ENCODE measurements around the gene OTUD5. TPM values are rescaled to one million over a fixed set of nuclear protein-coding genes. Genes with fewer than 3 reads are reported as not detected.

The OTUD5 gene, protein sequence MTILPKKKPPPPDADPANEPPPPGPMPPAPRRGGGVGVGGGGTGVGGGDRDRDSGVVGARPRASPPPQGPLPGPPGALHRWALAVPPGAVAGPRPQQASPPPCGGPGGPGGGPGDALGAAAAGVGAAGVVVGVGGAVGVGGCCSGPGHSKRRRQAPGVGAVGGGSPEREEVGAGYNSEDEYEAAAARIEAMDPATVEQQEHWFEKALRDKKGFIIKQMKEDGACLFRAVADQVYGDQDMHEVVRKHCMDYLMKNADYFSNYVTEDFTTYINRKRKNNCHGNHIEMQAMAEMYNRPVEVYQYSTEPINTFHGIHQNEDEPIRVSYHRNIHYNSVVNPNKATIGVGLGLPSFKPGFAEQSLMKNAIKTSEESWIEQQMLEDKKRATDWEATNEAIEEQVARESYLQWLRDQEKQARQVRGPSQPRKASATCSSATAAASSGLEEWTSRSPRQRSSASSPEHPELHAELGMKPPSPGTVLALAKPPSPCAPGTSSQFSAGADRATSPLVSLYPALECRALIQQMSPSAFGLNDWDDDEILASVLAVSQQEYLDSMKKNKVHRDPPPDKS
- 10 to 100 TPM; 25.2 to 35.5 (median 26.7) TPM for polyA plus RNA-seq

GRCh38 chrX:48957477-48957826 is at the start of gene OTUD5:
Gene OTUD5 (minus strand): TSS chrX:48957607. CDS start chrX:48957570, 37 bp downstream.
- H3K27ac Mint-ChIP-seq, result peak within 1 kb of the TSS; percentile 99 to 100 (median 100)
- H3K4me3 Mint-ChIP-seq, result peak within 1 kb of the TSS; percentile 93 to 100 (median 99)
- peaks cover 45 to 48% of the 10 kb centered on the region in 2 donors for H3K4me1 Mint-ChIP-seq
- H3K9me3 Mint-ChIP-seq, result peaks cover 0 to 1% (median 0%) of the 10 kb centered on the region in 6 donors
- peaks cover 21 to 25% (median 23%) of the 10 kb centered on the region in 3 donors for H3K27me3 Mint-ChIP-seq (ENCODE audit: low read depth in 3 of 3)
- no peaks in the 10 kb centered on the region for H3K36me3 Mint-ChIP-seq
- DNase-seq, result peak in 1 of 3 donors; percentile 84

GRCh38 chrX:49003696-49004095 is 46.3 kb upstream of the OTUD5 start:
- Mint-ChIP-seq H3K4me3 (peak overlapping the region; percentile 60 to 79 (median 69)), H3K27ac (peak overlapping the region; percentile 39 to 88 (median 82)), H3K36me3 (no peaks in the 10 kb centered on the region), H3K9me3 (no peaks in the 10 kb centered on the region), H3K27me3 (ENCODE audit: low read depth in 3 of 3) (peaks cover 14 to 23% (median 15%) of the 10 kb centered on the region in 3 donors), H3K4me1 (peaks cover 15 to 20% of the 10 kb centered on the region in 2 donors)
- no peak for DNase-seq

DNA sequence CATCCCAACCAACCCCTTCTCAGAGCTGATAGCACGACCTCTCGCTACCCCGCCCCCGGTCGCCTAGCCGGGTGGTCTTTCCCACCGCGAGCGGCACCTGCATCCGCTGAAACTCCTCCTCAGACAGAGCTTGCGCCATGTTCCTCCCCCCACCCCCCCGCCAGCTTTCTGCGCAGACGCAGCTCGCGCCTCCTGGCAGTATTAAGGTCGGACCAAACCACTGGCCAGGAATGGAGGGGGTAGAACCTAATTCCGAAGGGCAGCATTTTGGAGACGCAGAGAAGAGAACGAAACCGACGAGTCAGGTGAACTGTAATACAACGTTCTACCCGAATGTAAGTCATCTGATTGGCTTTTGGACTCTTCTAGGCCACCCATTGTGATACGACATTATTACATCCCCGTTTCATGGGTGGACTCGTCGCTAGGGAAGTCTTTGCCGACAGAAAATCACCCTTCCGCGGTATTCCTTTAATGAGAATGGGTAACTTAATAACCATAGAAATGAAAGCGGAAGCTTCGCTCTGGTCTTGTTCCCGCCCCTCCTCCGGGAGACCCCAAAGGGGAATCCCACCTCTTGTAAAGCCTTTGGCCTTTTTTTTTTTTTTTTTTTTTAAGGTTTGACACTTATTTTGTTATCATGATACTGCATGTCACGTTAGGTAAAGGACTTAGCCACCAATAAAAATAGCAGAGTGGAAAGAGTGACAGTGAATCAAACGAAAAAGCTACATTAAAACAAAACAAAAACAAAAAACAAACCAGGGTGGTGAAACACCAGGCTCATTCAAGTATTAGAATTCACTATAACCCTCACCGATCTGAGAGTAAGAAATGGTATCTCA is 44.9 kb upstream of the OTUD5 start, which contains the start of gene GRIPAP1:
TSS of gene GRIPAP1 (minus strand) at position 174 of the 845 bp plus-strand sequence. CDS start at position 139, 35 bp downstream.
- H3K36me3 Mint-ChIP-seq, result peaks cover 0 to 7% (median 0%) of the 10 kb centered on the region in 3 donors
- DNase-seq, result peak; percentile 84 to 90 (median 87)
- peaks cover 14 to 24% (median 14%) of the 10 kb centered on the region in 3 donors for H3K27me3 Mint-ChIP-seq (ENCODE audit: low read depth in 3 of 3)
- peaks cover 15 to 25% of the 10 kb centered on the region in 2 donors for H3K4me1 Mint-ChIP-seq
- peak within 1 kb of the TSS; percentile 95 to 98 (median 97) for H3K4me3 Mint-ChIP-seq
- H3K27ac Mint-ChIP-seq, result peak within 1 kb of the TSS; percentile 89 to 99 (median 99)
- no peaks in the 10 kb centered on the region for H3K9me3 Mint-ChIP-seq

DNA sequence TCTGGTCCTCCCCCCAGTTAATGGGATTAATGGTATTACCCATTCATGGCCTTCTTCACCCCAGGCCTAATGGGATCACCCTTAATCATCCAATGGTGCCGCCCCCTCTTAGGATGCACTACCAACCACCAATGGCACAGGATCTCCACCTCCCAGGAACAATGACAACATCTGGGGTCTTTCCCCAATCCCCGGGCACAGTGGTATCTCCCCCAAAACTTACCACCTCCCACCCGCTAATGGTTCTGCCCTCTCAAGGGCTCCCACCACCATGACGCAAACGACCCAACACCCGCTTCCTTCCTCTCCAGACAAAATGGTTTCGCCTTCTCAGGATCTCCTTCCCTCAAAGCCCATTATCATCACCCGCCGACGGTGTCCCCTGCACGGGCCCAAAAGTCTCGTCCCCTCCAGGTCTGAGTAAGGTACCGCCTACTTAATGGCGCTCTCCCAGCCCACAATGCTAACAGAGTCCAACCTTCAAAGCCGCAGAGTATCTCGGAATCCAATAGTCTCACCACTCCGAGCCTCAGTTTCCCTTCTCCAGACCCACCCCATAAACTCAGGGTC is 44.2 kb upstream of the OTUD5 start:
- Mint-ChIP-seq H3K27ac (peak overlapping the region; percentile 89 to 99 (median 99)), H3K27me3 (ENCODE audit: low read depth in 3 of 3) (peaks cover 14 to 26% (median 14%) of the 10 kb centered on the region in 3 donors), H3K4me1 (peaks cover 15 to 25% of the 10 kb centered on the region in 2 donors), H3K36me3 (peaks cover 3 to 10% (median 3%) of the 10 kb centered on the region in 3 donors), H3K9me3 (no peaks in the 10 kb centered on the region), H3K4me3 (peak overlapping the region; percentile 95 to 98 (median 97))
- DNase-seq, result peak; percentile 74 to 77 (median 75)

DNA sequence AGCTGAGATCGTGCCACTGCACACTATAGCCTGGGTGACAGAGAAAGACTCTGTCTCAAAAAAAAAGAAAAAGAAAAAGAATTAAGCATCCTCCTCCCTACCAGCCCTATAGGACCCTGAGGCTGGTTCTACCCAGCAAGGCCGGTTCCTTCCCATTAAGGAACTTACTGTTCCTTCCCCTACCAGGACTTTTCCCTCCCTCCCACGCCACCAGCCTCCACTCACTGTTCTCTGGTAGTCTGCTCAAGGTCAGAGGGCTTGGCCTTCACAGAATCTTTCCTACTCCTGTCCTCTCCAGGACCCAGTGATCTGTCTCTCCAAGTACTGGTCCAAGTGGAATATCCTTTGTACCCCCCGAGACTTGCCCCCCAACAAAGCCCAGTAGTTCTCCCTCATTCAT is 43.2 kb upstream of the OTUD5 start:
- H3K4me3 Mint-ChIP-seq, result peak overlapping the region in 4 of 5 donors; percentile 95 to 98 (median 97)
- no peaks in the 10 kb centered on the region for H3K9me3 Mint-ChIP-seq
- H3K4me1 Mint-ChIP-seq, result peaks cover 15 to 25% of the 10 kb centered on the region in 2 donors

GRCh38 chrX:48999030-48999429 is 41.6 kb upstream of the OTUD5 start:
- Mint-ChIP-seq H3K27me3 (ENCODE audit: low read depth in 3 of 3) (peaks cover 14 to 26% (median 14%) of the 10 kb centered on the region in 3 donors), H3K4me3 (no peak overlapping the region), H3K27ac (no peak overlapping the region), H3K4me1 (peaks cover 15 to 25% of the 10 kb centered on the region in 2 donors), H3K36me3 (peaks cover 5 to 10% (median 9%) of the 10 kb centered on the region in 3 donors), H3K9me3 (no peaks in the 10 kb centered on the region)
- DNase-seq, result no peak

More for the DNA sequence above, 43.2 kb upstream of the OTUD5 start:
- peaks cover 14 to 26% (median 14%) of the 10 kb centered on the region in 3 donors for H3K27me3 Mint-ChIP-seq (ENCODE audit: low read depth in 3 of 3)
- peak overlapping the region; percentile 89 to 99 (median 99) for H3K27ac Mint-ChIP-seq
- peaks cover 5 to 10% (median 5%) of the 10 kb centered on the region in 3 donors for H3K36me3 Mint-ChIP-seq
- DNase-seq, result no peak

- peak overlapping the region in 1 of 5 donors; percentile 10 for H3K4me3 Mint-ChIP-seq
Observed at GRCh38 chrX:48998391-48998790, 41.0 kb upstream of the OTUD5 start.

DNA sequence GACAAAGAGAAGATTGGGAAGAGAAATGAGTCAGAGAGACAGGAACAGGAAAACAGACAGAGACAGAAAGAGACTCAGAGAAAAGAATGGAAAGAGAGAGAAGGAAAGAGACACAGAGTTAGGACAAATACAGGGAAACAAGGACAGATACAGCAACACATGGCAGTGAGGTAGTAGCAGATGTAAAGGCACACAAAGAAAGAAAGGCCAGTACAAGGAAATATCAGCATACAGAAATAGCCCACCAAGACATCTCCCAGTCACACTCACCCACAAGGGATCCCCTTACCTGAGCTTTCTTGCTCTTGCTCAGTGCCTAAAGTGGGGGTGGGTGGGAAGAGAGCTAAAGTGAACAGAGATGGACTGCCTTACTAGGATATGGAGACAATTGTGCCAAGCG is 40.5 kb upstream of the OTUD5 start:
- H3K9me3 Mint-ChIP-seq, result no peaks in the 10 kb centered on the region
- peaks cover 15 to 21% of the 10 kb centered on the region in 2 donors for H3K4me1 Mint-ChIP-seq
- H3K27ac Mint-ChIP-seq, result peak overlapping the region in 1 of 6 donors; percentile 20
- DNase-seq, result no peak
- H3K36me3 Mint-ChIP-seq, result peaks cover 5 to 12% (median 10%) of the 10 kb centered on the region in 3 donors
- peaks cover 11 to 20% (median 14%) of the 10 kb centered on the region in 3 donors for H3K27me3 Mint-ChIP-seq (ENCODE audit: low read depth in 3 of 3)
- no peak overlapping the region for H3K4me3 Mint-ChIP-seq

More at GRCh38 chrX:48998391-48998790, 41.0 kb upstream of the OTUD5 start:
- H3K27ac Mint-ChIP-seq, result no peak overlapping the region
- no peaks in the 10 kb centered on the region for H3K9me3 Mint-ChIP-seq
- peaks cover 5 to 11% (median 10%) of the 10 kb centered on the region in 3 donors for H3K36me3 Mint-ChIP-seq
- H3K27me3 Mint-ChIP-seq (ENCODE audit: low read depth in 3 of 3), result peaks cover 12 to 21% (median 14%) of the 10 kb centered on the region in 3 donors
- no peak for DNase-seq
- H3K4me1 Mint-ChIP-seq, result peaks cover 15 to 21% of the 10 kb centered on the region in 2 donors

DNA sequence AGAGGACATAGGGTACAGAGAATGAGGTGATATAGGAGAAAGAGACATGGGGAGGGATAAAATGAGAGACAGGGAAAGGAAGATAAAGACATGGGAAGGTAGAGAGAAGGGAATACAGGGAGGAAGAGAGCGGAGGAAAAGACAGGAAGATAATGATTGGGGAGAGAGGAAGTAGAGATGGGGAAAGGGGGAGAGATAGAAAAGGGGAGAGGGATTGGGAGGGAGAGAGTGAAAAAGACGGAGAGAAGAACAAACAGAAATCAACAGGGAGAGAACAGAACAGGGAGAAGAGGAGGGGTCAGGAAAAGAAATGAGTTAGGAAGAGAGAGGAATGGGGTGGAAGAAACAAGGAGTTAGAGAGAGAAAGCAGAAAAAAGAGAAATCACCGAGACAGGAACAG is 40.0 kb upstream of the OTUD5 start:
- Mint-ChIP-seq H3K4me3 (no peak overlapping the region), H3K36me3 (peaks cover 5 to 13% (median 10%) of the 10 kb centered on the region in 3 donors), H3K9me3 (no peaks in the 10 kb centered on the region), H3K27ac (no peak overlapping the region), H3K4me1 (peaks cover 15 to 19% of the 10 kb centered on the region in 2 donors), H3K27me3 (ENCODE audit: low read depth in 3 of 3) (peaks cover 7 to 17% (median 12%) of the 10 kb centered on the region in 3 donors)
- DNase-seq, result no peak

DNA sequence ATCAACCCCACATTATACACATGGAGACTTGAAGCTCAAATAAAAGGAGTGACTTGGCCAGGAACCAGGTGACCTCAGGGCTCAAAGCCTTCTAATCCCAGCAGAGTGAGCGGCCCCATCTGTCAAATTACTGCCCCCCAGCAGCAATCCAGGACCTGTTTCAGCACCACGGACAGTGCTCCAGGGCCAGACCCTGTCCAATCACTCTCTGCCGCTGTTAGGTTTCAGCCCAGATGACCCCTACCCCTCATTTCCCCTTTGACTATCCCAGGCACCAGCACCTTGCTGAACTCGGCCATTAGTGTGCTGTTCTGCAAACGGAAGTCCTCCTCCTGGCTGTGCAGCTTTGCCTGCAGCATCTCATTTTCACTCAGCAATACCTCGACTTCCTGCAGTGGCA is 39.6 kb upstream of the OTUD5 start:
- H3K27ac Mint-ChIP-seq, result no peak overlapping the region
- H3K9me3 Mint-ChIP-seq, result no peaks in the 10 kb centered on the region
- no peak overlapping the region for H3K4me3 Mint-ChIP-seq
- peaks cover 5 to 16% (median 10%) of the 10 kb centered on the region in 3 donors for H3K36me3 Mint-ChIP-seq
- peaks cover 14 to 18% of the 10 kb centered on the region in 2 donors for H3K4me1 Mint-ChIP-seq
- H3K27me3 Mint-ChIP-seq (ENCODE audit: low read depth in 3 of 3), result peaks cover 4 to 13% (median 7%) of the 10 kb centered on the region in 3 donors
- DNase-seq, result peak in 1 of 3 donors; percentile 7

- peaks cover 2 to 16% (median 13%) of the 10 kb centered on the region in 3 donors for H3K36me3 Mint-ChIP-seq
- H3K27me3 Mint-ChIP-seq (ENCODE audit: low read depth in 3 of 3), result peaks cover 0 to 4% (median 1%) of the 10 kb centered on the region in 3 donors
- H3K27ac Mint-ChIP-seq, result no peak overlapping the region
- no peaks in the 10 kb centered on the region for H3K4me1 Mint-ChIP-seq
- no peaks in the 10 kb centered on the region for H3K9me3 Mint-ChIP-seq
- no peak overlapping the region for H3K4me3 Mint-ChIP-seq
- no peak for DNase-seq
Observed at GRCh38 chrX:48992341-48992740, 34.9 kb upstream of the OTUD5 start.

DNA sequence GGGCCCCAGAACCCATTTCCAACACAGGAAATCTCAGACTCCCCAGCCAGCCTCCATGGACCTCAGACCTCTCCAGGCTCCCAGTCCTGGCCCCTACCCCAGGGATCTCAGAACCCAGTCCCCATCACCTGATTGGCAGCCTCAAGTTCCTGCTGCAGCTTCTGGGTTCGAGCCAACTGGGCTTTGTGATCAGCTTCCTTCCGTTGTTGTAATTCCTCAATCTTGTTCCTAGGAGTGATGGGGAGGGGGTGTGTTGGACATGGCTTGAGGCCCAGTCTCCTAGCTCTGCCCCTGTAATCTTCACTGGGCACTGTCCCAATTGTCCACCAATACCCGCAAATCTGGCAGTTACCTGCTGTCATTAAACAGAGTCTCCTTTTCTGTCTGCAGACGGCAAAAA is 32.1 kb upstream of the OTUD5 start:
- H3K9me3 Mint-ChIP-seq, result no peaks in the 10 kb centered on the region
- H3K4me3 Mint-ChIP-seq, result no peak overlapping the region
- DNase-seq, result no peak
- no peak overlapping the region for H3K27ac Mint-ChIP-seq
- no peaks in the 10 kb centered on the region for H3K4me1 Mint-ChIP-seq
- peaks cover 0 to 2% (median 1%) of the 10 kb centered on the region in 3 donors for H3K27me3 Mint-ChIP-seq (ENCODE audit: low read depth in 3 of 3)
- peaks cover 0 to 11% (median 8%) of the 10 kb centered on the region in 3 donors for H3K36me3 Mint-ChIP-seq

DNA sequence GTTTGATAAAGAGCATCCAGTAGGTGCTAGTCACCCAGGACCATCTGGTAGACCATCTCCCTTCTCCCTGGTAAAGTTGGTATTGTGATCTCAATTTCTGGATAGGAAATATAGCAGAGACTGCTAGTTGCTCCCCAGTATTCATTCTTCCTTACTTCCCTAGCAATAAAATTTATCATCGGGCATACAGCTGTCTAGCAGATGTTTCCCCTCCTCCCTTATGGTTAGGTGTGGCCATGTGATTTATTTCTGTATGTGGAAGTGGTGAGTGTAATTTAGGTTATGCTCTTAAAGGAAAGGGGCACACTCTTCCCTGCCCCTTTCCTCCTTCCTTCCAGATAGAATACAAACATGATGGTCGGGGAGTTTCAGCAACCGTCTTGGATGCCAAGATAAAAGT is 26.5 kb upstream of the OTUD5 start:
- peak overlapping the region in 1 of 6 donors; percentile 12 for H3K27ac Mint-ChIP-seq
- peaks cover 0 to 7% (median 4%) of the 10 kb centered on the region in 3 donors for H3K27me3 Mint-ChIP-seq (ENCODE audit: low read depth in 3 of 3)
- DNase-seq, result no peak
- H3K36me3 Mint-ChIP-seq, result peaks cover under 1 to 18% (median 10%) of the 10 kb centered on the region in 3 donors
- H3K9me3 Mint-ChIP-seq, result no peaks in the 10 kb centered on the region
- no peak overlapping the region for H3K4me3 Mint-ChIP-seq
- H3K4me1 Mint-ChIP-seq, result no peaks in the 10 kb centered on the region
